ENCODE data around the gene PLCB2. TPM values are rescaled to one million over a fixed set of nuclear protein-coding genes. Genes with fewer than 3 reads are reported as not detected.
A peak's percentile ranks its signal among the peaks of the same experiment; 100 is the strongest.

The PLCB2 gene
- 7.7 TPM for total RNA-seq
- long read RNA-seq, partial matches to known transcripts: 8 of 17 reads
- long read RNA-seq, other reads (novel, unspliced or antisense): 8 of 17 reads

GRCh38 chr15:40307421-40308211, at the start of gene PLCB2:
TSS of gene PLCB2 (minus strand) at chr15:40307935. CDS start at chr15:40307672, 263 bp downstream.
- intact Hi-C loops (cut with DNase I): no loop called here
- DNase-seq (peak; percentile 72), ATAC-seq (ENCODE audit: poor library complexity) (peak; percentile 52)

GRCh38 chr15:40357246-40357645, 49.5 kb upstream of the PLCB2 start:
- ATAC-seq (ENCODE audit: poor library complexity) (no peak), DNase-seq (no peak)
- intact Hi-C loops (cut with DNase I): no loop called here

- ATAC-seq (ENCODE audit: poor library complexity): no peak
- no peak for DNase-seq
- intact Hi-C loops (cut with DNase I): no loop called here
Measured at GRCh38 chr15:40355976-40356585, 48.3 kb upstream of the PLCB2 start.

- no peak for DNase-seq
- peak; percentile 39 for ATAC-seq (ENCODE audit: poor library complexity)
- intact Hi-C loops (cut with DNase I): no loop called here
Measured at GRCh38 chr15:40354408-40355171, 46.9 kb upstream of the PLCB2 start.

GRCh38 chr15:40353697-40354096, 46.0 kb upstream of the PLCB2 start:
- ATAC-seq (ENCODE audit: poor library complexity) (no peak), DNase-seq (no peak)
- intact Hi-C loops (cut with DNase I): no loop called here

- intact Hi-C loops (cut with DNase I): no loop called here
- DNase-seq: no peak
- no peak for ATAC-seq (ENCODE audit: poor library complexity)
Measured at GRCh38 chr15:40352281-40352901, 44.7 kb upstream of the PLCB2 start.

- intact Hi-C loops (cut with DNase I): no loop called here
- no peak for DNase-seq
- ATAC-seq (ENCODE audit: poor library complexity): no peak
Measured at GRCh38 chr15:40349163-40349562, 41.4 kb upstream of the PLCB2 start.

GRCh38 chr15:40348474-40348870, 40.7 kb upstream of the PLCB2 start:
- DNase-seq (no peak), ATAC-seq (ENCODE audit: poor library complexity) (peak; percentile 39)
- intact Hi-C loops (cut with DNase I): no loop called here

GRCh38 chr15:40347559-40348473, 40.1 kb upstream of the PLCB2 start:
- no peak for ATAC-seq (ENCODE audit: poor library complexity)
- intact Hi-C loops (cut with DNase I): no loop called here
- DNase-seq: no peak

GRCh38 chr15:40346579-40347558, 39.1 kb upstream of the PLCB2 start:
- DNase-seq (no peak), ATAC-seq (ENCODE audit: poor library complexity) (no peak)
- intact Hi-C loops (cut with DNase I): no loop called here

- intact Hi-C loops (cut with DNase I): no loop called here
- ATAC-seq (ENCODE audit: poor library complexity): no peak
- no peak for DNase-seq
Measured at GRCh38 chr15:40345867-40346578, 38.3 kb upstream of the PLCB2 start.

- intact Hi-C loops (cut with DNase I): no loop called here
- ATAC-seq (ENCODE audit: poor library complexity) (no peak), DNase-seq (no peak)
Measured at GRCh38 chr15:40345225-40345866, 37.6 kb upstream of the PLCB2 start.

GRCh38 chr15:40344631-40345120, 36.9 kb upstream of the PLCB2 start:
- DNase-seq (peak; percentile 72), ATAC-seq (ENCODE audit: poor library complexity) (no peak)
- intact Hi-C loops (cut with DNase I): no loop called here

- no peak for ATAC-seq (ENCODE audit: poor library complexity)
- intact Hi-C loops (cut with DNase I): no loop called here
- DNase-seq: no peak
Measured at GRCh38 chr15:40344217-40344616, 36.5 kb upstream of the PLCB2 start.

GRCh38 chr15:40343512-40343911, 35.8 kb upstream of the PLCB2 start:
- ATAC-seq (ENCODE audit: poor library complexity): no peak
- intact Hi-C loops (cut with DNase I): no loop called here
- DNase-seq: peak; percentile 45
